Left kidney (tissue), 8 donors: ENCODE results near the gene COL11A1. TPM values are rescaled to one million over a fixed set of nuclear protein-coding genes. Genes with fewer than 3 reads are reported as not detected.
"Not testable (repeated sequence)": the region's sequence is repeated elsewhere in the genome, so short reads cannot be mapped to it uniquely, and the experiment has no call there.

Source experiments
- DNase-seq: peaks from one replicate; pipeline ENCODE4 v3.0.0-alpha.2; 2013
- long read RNA-seq, 8 donors: transcript quantifications; one replicate each; lab custom pipeline, GENCODE V29; 2026
- polyA plus RNA-seq: library from polyadenylated mRNA; unstranded; fragments of 120-200 nt; gene quantifications from one replicate; pipeline ENCODE4 v1.2.1, GENCODE V29; 2013; ENCODE audit not compliant: insufficient read length

The COL11A1 gene
- polyA plus RNA-seq, result 6.9 TPM
- long read RNA-seq, donor 1, result 0 reads
- long read RNA-seq, donor 2, result 0 reads
- long read RNA-seq, donor 3, result 0 reads
- long read RNA-seq, donor 4, result 0 reads
- long read RNA-seq, donor 5, partial matches to known transcripts, result 0 of 1 reads
- long read RNA-seq, donor 5, other reads (novel, unspliced or antisense), result 0 of 1 reads
- long read RNA-seq, donor 6, result 0 reads
- long read RNA-seq, donor 7, result 0 reads
- long read RNA-seq, donor 8, result 0 reads

GRCh38 chr1:103108376-103109150, at the start of gene COL11A1:
Gene COL11A1 (minus strand): TSS chr1:103108522. CDS start chr1:103108178, 344 bp downstream.
- peak; percentile 65 for DNase-seq

- DNase-seq, result no peak
These were observed 48.6 kb upstream of the COL11A1 start for GRCh38 chr1:103156966-103157365.

GRCh38 chr1:103146166-103146565, 37.8 kb upstream of the COL11A1 start:
- no peak for DNase-seq

- DNase-seq, result peak; percentile 20
These were observed 37.1 kb upstream of the COL11A1 start for GRCh38 chr1:103145449-103145848.

GRCh38 chr1:103144681-103145080, 36.4 kb upstream of the COL11A1 start:
- no peak for DNase-seq

- no peak for DNase-seq
These were observed 34.1 kb upstream of the COL11A1 start for GRCh38 chr1:103142461-103142860.

GRCh38 chr1:103129796-103130195, 21.5 kb upstream of the COL11A1 start:
- DNase-seq, result no peak

- DNase-seq, result no peak
These were observed 20.9 kb upstream of the COL11A1 start for GRCh38 chr1:103129255-103129654.

- DNase-seq, result not testable (repeated sequence)
These were observed 19.9 kb upstream of the COL11A1 start for GRCh38 chr1:103128256-103128655.

GRCh38 chr1:103125219-103125618, 16.9 kb upstream of the COL11A1 start:
- no peak for DNase-seq

- no peak for DNase-seq
These were observed 14.8 kb upstream of the COL11A1 start for GRCh38 chr1:103122983-103123720.

- DNase-seq, result no peak
These were observed 12.7 kb upstream of the COL11A1 start for GRCh38 chr1:103120981-103121380.

- no peak for DNase-seq
These were observed 4.2 kb upstream of the COL11A1 start for GRCh38 chr1:103112546-103112945.

- no peak for DNase-seq
These were observed 3.6 kb upstream of the COL11A1 start for GRCh38 chr1:103111926-103112325.

GRCh38 chr1:103110701-103111100, 2.4 kb upstream of the COL11A1 start:
- DNase-seq, result no peak

- DNase-seq, result no peak
These were observed 1.1 kb upstream of the COL11A1 start for GRCh38 chr1:103109311-103109920.

GRCh38 chr1:103107741-103108375, 464 bp downstream of the COL11A1 start:
- DNase-seq, result peak; percentile 8

GRCh38 chr1:103106426-103107341, 1.6 kb downstream of the COL11A1 start:
- peak; percentile 55 for DNase-seq

GRCh38 chr1:103101399-103101798, 6.9 kb downstream of the COL11A1 start:
- DNase-seq, result no peak

GRCh38 chr1:103089221-103089620, 19.1 kb downstream of the COL11A1 start:
- DNase-seq, result no peak

- DNase-seq, result no peak
These were observed 21.1 kb downstream of the COL11A1 start for GRCh38 chr1:103087256-103087655.
